ENCODE measurements around the gene KRTAP19-2.

DNA sequence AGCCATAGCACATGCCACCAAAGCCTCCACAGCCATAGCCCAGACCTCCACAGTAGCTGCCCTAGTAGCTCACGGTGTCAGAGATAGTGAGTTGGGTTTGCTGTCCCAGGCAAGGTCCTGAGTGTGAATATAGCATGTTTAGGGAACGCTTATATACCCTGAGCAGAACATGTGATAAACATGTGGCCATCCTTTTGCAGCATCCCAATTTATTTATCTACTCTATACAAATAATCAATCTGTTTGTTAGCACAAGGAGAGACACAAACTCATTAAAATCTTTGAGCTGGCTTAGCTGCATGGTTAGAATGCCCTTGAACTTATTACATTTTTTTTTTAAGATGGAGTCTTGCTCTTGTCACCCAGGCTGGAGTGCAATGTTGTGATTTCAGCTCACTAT lies at the start of gene KRTAP19-2:
- TF ChIP-seq, protein P1, sequence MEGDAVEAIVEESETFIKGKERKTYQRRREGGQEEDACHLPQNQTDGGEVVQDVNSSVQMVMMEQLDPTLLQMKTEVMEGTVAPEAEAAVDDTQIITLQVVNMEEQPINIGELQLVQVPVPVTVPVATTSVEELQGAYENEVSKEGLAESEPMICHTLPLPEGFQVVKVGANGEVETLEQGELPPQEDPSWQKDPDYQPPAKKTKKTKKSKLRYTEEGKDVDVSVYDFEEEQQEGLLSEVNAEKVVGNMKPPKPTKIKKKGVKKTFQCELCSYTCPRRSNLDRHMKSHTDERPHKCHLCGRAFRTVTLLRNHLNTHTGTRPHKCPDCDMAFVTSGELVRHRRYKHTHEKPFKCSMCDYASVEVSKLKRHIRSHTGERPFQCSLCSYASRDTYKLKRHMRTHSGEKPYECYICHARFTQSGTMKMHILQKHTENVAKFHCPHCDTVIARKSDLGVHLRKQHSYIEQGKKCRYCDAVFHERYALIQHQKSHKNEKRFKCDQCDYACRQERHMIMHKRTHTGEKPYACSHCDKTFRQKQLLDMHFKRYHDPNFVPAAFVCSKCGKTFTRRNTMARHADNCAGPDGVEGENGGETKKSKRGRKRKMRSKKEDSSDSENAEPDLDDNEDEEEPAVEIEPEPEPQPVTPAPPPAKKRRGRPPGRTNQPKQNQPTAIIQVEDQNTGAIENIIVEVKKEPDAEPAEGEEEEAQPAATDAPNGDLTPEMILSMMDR (IDR thresholded peaks at IDR 0.05) = no peak
- no peak for TF ChIP-seq TCF7L2 (IDR thresholded peaks at IDR 0.05; ENCODE audit: low read depth, low read length)
